DMS114 treated with DMSO at 0.1 percent for 48 hours (cell line): ENCODE data around the gene TOR1AIP1.
"Not testable (repeated sequence)": the region's sequence is repeated elsewhere in the genome, so short reads cannot be mapped to it uniquely, and the experiment has no call there.

ENCODE experiments used
- DNase-seq: peaks from one replicate; lab custom pipeline; 2025; ENCODE audit not compliant: unreplicated experiment; lab: John Stamatoyannopoulos, UW

The TOR1AIP1 gene

GRCh38 chr1:179882253-179883039 is at the start of gene TOR1AIP1:
Gene TOR1AIP1, plus strand, starts transcription at chr1:179882285. Its CDS starts 218 bp downstream, at chr1:179882503.
- peak; percentile 94 for DNase-seq

- DNase-seq = not testable (repeated sequence)
Measured at GRCh38 chr1:179836686-179837445, 45.2 kb upstream of the TOR1AIP1 start.

GRCh38 chr1:179840107-179840506 is 42.0 kb upstream of the TOR1AIP1 start:
- DNase-seq = no peak

GRCh38 chr1:179848233-179848632 is 33.9 kb upstream of the TOR1AIP1 start:
- DNase-seq = no peak

- no peak for DNase-seq
Measured at GRCh38 chr1:179853102-179853501, 29.0 kb upstream of the TOR1AIP1 start.

GRCh38 chr1:179855831-179856230 is 26.3 kb upstream of the TOR1AIP1 start:
- not testable (repeated sequence) for DNase-seq

GRCh38 chr1:179856296-179856695 is 25.8 kb upstream of the TOR1AIP1 start:
- no peak for DNase-seq

GRCh38 chr1:179857009-179857408 is 25.1 kb upstream of the TOR1AIP1 start:
- no peak for DNase-seq

- DNase-seq = no peak
Measured at GRCh38 chr1:179860652-179861051, 21.4 kb upstream of the TOR1AIP1 start.

GRCh38 chr1:179865377-179865776 is 16.7 kb upstream of the TOR1AIP1 start:
- DNase-seq = no peak

GRCh38 chr1:179866616-179867015 is 15.5 kb upstream of the TOR1AIP1 start:
- DNase-seq = no peak

- DNase-seq = peak; percentile 64
Measured at GRCh38 chr1:179867493-179868330, 14.4 kb upstream of the TOR1AIP1 start.

- no peak for DNase-seq
Measured at GRCh38 chr1:179870870-179871269, 11.2 kb upstream of the TOR1AIP1 start.

- no peak for DNase-seq
Measured at GRCh38 chr1:179871940-179872339, 10.1 kb upstream of the TOR1AIP1 start.

GRCh38 chr1:179872558-179872957 is 9.5 kb upstream of the TOR1AIP1 start:
- no peak for DNase-seq

- DNase-seq = no peak
Measured at GRCh38 chr1:179873438-179873851, 8.6 kb upstream of the TOR1AIP1 start.

GRCh38 chr1:179875596-179876299 is 6.3 kb upstream of the TOR1AIP1 start:
- no peak for DNase-seq

- DNase-seq = no peak
Measured at GRCh38 chr1:179876300-179876715, 5.8 kb upstream of the TOR1AIP1 start.

- peak; percentile 81 for DNase-seq
Measured at GRCh38 chr1:179877586-179878265, 4.4 kb upstream of the TOR1AIP1 start, which contains the start of gene TOR1AIP2. Gene TOR1AIP2, minus strand, starts transcription at chr1:179877803. Its CDS starts 25,138 bp downstream, at chr1:179852665.

GRCh38 chr1:179879797-179880196 is 2.3 kb upstream of the TOR1AIP1 start:
- no peak for DNase-seq
